ENCODE data around the gene ANKRD44.
A peak's percentile ranks its signal among the peaks of the same experiment; 100 is the strongest.

DNA sequence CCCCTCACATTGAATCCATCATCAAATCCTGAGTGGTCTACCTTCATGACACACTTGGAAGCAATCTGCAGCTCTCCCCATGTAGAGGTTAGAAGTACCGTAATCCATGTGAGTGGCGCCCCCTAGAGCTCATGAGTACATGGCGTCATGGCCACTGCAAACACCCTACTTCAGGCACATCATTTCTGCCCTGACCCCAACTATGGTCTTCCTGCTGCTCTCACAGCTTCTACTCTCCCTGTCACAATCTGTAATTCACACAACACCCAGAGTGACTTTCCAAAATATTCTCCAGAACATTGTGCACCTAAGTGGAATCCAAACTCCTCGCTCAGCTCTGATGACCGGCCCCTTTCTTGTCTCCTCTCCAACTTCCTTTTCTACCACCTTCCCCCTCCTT is 141.9 kb downstream of the ANKRD44 start:
- TF ChIP-seq, protein P1, sequence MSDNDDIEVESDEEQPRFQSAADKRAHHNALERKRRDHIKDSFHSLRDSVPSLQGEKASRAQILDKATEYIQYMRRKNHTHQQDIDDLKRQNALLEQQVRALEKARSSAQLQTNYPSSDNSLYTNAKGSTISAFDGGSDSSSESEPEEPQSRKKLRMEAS (IDR thresholded peaks at IDR 0.05; ENCODE audit: low read depth, low read length) = 0 out of 2 replicates have a peak, but pooled peaks have one; percentile 28
- TF ChIP-seq, protein P2, sequence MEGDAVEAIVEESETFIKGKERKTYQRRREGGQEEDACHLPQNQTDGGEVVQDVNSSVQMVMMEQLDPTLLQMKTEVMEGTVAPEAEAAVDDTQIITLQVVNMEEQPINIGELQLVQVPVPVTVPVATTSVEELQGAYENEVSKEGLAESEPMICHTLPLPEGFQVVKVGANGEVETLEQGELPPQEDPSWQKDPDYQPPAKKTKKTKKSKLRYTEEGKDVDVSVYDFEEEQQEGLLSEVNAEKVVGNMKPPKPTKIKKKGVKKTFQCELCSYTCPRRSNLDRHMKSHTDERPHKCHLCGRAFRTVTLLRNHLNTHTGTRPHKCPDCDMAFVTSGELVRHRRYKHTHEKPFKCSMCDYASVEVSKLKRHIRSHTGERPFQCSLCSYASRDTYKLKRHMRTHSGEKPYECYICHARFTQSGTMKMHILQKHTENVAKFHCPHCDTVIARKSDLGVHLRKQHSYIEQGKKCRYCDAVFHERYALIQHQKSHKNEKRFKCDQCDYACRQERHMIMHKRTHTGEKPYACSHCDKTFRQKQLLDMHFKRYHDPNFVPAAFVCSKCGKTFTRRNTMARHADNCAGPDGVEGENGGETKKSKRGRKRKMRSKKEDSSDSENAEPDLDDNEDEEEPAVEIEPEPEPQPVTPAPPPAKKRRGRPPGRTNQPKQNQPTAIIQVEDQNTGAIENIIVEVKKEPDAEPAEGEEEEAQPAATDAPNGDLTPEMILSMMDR (IDR thresholded peaks at IDR 0.05; ENCODE audit: low read depth, low read length) = peak; percentile 93
- TF ChIP-seq POLR2A (IDR thresholded peaks at IDR 0.05; ENCODE audit: extremely low read depth, insufficient read length) (no peak), MYC (IDR thresholded peaks at IDR 0.05; ENCODE audit: low read depth, low read length) (no peak)

All from NB4 (cell line).